ENCODE data around the gene TMEM50B.

DNA sequence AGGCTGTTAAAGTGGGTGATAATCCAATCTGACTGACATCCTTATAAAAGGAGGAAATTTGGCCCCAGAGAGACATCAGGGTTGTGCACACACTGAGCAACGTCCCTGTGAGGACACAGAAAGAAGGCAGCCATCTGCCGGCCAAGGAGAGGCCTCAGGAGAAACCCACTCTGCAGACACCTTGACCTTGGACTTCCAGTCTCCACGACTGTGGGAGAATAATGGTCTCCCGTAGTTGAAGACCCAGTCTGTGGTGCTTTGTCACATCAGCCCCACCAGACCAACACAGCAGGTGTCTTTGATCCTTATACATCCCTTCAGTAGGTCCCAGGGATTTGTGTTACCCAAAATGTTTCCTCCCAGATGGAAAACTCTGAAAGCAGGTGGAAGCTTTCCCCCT is 16.0 kb upstream of the TMEM50B start:
- TF ChIP-seq, protein P1, sequence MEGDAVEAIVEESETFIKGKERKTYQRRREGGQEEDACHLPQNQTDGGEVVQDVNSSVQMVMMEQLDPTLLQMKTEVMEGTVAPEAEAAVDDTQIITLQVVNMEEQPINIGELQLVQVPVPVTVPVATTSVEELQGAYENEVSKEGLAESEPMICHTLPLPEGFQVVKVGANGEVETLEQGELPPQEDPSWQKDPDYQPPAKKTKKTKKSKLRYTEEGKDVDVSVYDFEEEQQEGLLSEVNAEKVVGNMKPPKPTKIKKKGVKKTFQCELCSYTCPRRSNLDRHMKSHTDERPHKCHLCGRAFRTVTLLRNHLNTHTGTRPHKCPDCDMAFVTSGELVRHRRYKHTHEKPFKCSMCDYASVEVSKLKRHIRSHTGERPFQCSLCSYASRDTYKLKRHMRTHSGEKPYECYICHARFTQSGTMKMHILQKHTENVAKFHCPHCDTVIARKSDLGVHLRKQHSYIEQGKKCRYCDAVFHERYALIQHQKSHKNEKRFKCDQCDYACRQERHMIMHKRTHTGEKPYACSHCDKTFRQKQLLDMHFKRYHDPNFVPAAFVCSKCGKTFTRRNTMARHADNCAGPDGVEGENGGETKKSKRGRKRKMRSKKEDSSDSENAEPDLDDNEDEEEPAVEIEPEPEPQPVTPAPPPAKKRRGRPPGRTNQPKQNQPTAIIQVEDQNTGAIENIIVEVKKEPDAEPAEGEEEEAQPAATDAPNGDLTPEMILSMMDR (IDR thresholded peaks at IDR 0.05; ENCODE audit: insufficient read depth, low read length): no peak
- TF ChIP-seq, protein P2, sequence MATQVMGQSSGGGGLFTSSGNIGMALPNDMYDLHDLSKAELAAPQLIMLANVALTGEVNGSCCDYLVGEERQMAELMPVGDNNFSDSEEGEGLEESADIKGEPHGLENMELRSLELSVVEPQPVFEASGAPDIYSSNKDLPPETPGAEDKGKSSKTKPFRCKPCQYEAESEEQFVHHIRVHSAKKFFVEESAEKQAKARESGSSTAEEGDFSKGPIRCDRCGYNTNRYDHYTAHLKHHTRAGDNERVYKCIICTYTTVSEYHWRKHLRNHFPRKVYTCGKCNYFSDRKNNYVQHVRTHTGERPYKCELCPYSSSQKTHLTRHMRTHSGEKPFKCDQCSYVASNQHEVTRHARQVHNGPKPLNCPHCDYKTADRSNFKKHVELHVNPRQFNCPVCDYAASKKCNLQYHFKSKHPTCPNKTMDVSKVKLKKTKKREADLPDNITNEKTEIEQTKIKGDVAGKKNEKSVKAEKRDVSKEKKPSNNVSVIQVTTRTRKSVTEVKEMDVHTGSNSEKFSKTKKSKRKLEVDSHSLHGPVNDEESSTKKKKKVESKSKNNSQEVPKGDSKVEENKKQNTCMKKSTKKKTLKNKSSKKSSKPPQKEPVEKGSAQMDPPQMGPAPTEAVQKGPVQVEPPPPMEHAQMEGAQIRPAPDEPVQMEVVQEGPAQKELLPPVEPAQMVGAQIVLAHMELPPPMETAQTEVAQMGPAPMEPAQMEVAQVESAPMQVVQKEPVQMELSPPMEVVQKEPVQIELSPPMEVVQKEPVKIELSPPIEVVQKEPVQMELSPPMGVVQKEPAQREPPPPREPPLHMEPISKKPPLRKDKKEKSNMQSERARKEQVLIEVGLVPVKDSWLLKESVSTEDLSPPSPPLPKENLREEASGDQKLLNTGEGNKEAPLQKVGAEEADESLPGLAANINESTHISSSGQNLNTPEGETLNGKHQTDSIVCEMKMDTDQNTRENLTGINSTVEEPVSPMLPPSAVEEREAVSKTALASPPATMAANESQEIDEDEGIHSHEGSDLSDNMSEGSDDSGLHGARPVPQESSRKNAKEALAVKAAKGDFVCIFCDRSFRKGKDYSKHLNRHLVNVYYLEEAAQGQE (IDR thresholded peaks at IDR 0.05; ENCODE audit: insufficient replicate concordance, low read depth): no peak
- no peak for TF ChIP-seq POLR2AphosphoS5 (IDR thresholded peaks at IDR 0.05; ENCODE audit: low read depth)
